Lower lobe of right lung (tissue), 2 donors: Measurements from ENCODE around the gene BATF3. TPM values are rescaled to one million over a fixed set of nuclear protein-coding genes. Genes with fewer than 3 reads are reported as not detected.
"Not testable (repeated sequence)": the region's sequence is repeated elsewhere in the genome, so short reads cannot be mapped to it uniquely, and the experiment has no call there.

Experiments
- ATAC-seq, 2 donors: fragments of 200-7000 bp; cut with Tn5 transposase; one replicate each; pipeline ENCODE4 v1.9.1; 2020 to 2022; ENCODE audit warnings: mild to moderate bottlenecking in 2 of 2, moderate library complexity in 2 of 2
- DNase-seq: peaks from one replicate; pipeline ENCODE4 v3.0.0-alpha.2; 2020
- H3K27ac ChIP-seq: fragments of 200-600 bp; one replicate; pipeline ENCODE4 v1.8.0; 2022
- H3K27me3 ChIP-seq: fragments of 200-600 bp; one replicate; pipeline ENCODE4 v1.8.0; 2022; ENCODE audit warnings: low read depth
- H3K36me3 ChIP-seq: fragments of 200-600 bp; one replicate; pipeline ENCODE4 v1.8.0; 2022; ENCODE audit warnings: mild to moderate bottlenecking
- H3K4me1 ChIP-seq: fragments of 200-600 bp; one replicate; pipeline ENCODE4 v1.8.0; 2022
- H3K4me3 ChIP-seq: fragments of 200-600 bp; one replicate; pipeline ENCODE4 v1.8.0; 2022; ENCODE audit warnings: mild to moderate bottlenecking
- H3K9me3 ChIP-seq: fragments of 200-600 bp; one replicate; pipeline ENCODE4 v1.8.0; 2022
- intact Hi-C: fragments of 100-400 bp; cut with DNase I; formaldehyde crosslinking; loops from one replicate; pipeline ENCODE4 v1.11.0; 2022
- total RNA-seq: library from RNA; stranded (reverse); fragmentation: NEBNext Ultra II Directional; extraction: Animal tissue kit (Norgen Biotek cat#: 25700); gene quantifications from one replicate; pipeline ENCODE4 v1.2.1, GENCODE V29; 2021
- TF ChIP-seq, protein P1 (sequence below): fragments of 200-600 bp; IDR thresholded peaks from one replicate; pipeline ENCODE4 v1.8.0; 2022; ENCODE audit warnings: antibody characterized with exemption, mild to moderate bottlenecking
- donor health status: DM: no; HTN: yes; CAD: no; lungs with severe emphysema.

The BATF3 gene
- total RNA-seq, 1 donor from 2014 or later = 12.8 TPM

DNA sequence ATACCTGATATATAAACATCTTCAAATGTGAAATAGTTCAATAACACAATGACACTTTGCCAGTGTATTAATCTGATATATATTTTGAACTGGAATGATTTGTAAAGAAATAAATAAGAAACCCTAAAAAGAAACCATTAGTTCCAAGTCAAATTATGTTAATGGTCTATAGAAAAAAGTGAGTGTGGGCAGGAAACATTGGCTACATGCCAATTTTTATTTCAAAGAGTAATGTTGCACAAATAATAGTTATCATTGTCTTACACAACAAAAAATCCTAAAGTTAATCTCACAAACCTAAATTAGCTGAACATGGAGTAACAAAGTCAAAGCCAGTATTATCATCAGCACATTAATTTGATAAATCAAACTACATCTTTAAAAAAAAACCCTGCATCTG, 37.9 kb upstream of the BATF3 start:
- DNase-seq = no peak
- H3K27me3 ChIP-seq = no peaks in the 10 kb centered on the region

DNA sequence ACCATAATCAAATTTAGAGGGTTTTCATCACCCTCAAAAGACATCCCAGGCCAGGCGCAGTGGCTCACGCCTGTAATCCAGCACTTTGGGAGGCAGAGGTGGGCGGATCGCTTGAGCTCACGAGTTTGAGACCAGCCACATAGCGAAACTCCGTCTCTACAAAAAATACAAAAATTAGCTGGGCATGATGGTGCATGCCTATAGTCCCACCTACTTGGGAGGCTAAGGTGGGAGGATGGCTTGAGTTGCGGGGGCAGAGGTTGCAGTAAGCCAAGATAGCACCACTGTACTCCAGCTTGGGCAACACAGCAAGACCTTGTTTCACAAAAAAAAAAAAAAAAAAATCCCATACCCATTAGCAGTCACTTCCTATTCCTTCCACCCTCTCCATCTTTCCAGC, 33.5 kb upstream of the BATF3 start:
- H3K27ac ChIP-seq = no peak overlapping the region
- ATAC-seq (no peak), DNase-seq (no peak)
- H3K36me3 ChIP-seq = peaks cover 8% of the 10 kb centered on the region
- TF ChIP-seq, protein P1, sequence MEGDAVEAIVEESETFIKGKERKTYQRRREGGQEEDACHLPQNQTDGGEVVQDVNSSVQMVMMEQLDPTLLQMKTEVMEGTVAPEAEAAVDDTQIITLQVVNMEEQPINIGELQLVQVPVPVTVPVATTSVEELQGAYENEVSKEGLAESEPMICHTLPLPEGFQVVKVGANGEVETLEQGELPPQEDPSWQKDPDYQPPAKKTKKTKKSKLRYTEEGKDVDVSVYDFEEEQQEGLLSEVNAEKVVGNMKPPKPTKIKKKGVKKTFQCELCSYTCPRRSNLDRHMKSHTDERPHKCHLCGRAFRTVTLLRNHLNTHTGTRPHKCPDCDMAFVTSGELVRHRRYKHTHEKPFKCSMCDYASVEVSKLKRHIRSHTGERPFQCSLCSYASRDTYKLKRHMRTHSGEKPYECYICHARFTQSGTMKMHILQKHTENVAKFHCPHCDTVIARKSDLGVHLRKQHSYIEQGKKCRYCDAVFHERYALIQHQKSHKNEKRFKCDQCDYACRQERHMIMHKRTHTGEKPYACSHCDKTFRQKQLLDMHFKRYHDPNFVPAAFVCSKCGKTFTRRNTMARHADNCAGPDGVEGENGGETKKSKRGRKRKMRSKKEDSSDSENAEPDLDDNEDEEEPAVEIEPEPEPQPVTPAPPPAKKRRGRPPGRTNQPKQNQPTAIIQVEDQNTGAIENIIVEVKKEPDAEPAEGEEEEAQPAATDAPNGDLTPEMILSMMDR = no peak
- no peaks in the 10 kb centered on the region for H3K4me1 ChIP-seq
- intact Hi-C loops = no loop called here
- H3K27me3 ChIP-seq = no peaks in the 10 kb centered on the region
- no peaks in the 10 kb centered on the region for H3K9me3 ChIP-seq
- no peak overlapping the region for H3K4me3 ChIP-seq

More for the DNA sequence above, 37.9 kb upstream of the BATF3 start:
- ATAC-seq = no peak
- no peaks in the 10 kb centered on the region for H3K4me1 ChIP-seq
- no peak overlapping the region for H3K4me3 ChIP-seq
- TF ChIP-seq, protein P1 = no peak
- H3K9me3 ChIP-seq = no peaks in the 10 kb centered on the region
- peaks cover 10% of the 10 kb centered on the region for H3K36me3 ChIP-seq
- H3K27ac ChIP-seq = no peak overlapping the region
- intact Hi-C loops = no loop called here

DNA sequence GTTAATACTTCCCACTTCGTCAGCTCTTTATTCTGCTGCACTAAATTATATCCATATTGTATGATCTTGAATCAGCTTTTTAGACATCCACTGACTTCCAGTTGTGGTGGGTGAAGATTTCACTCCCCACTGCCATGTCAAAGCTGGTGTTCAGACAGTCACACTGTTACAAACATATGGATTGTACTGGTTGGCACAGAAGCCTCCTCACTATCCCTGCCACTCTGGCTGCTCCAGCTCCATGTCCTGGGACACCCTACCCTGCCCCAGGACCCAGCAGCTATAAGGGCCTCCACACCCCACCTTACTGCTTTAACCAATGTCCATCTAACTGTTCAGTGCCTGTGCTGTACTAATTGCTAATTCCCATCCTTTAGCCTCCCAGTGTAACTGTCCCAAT, 32.0 kb upstream of the BATF3 start:
- intact Hi-C loops = no loop called here
- DNase-seq = no peak
- no peaks in the 10 kb centered on the region for H3K9me3 ChIP-seq
- H3K4me3 ChIP-seq = no peak overlapping the region
- H3K27ac ChIP-seq = no peak overlapping the region
- TF ChIP-seq, protein P1 = no peak
- no peaks in the 10 kb centered on the region for H3K27me3 ChIP-seq
- H3K36me3 ChIP-seq = peaks cover 8% of the 10 kb centered on the region
- H3K4me1 ChIP-seq = no peaks in the 10 kb centered on the region
- no peak for ATAC-seq

DNA sequence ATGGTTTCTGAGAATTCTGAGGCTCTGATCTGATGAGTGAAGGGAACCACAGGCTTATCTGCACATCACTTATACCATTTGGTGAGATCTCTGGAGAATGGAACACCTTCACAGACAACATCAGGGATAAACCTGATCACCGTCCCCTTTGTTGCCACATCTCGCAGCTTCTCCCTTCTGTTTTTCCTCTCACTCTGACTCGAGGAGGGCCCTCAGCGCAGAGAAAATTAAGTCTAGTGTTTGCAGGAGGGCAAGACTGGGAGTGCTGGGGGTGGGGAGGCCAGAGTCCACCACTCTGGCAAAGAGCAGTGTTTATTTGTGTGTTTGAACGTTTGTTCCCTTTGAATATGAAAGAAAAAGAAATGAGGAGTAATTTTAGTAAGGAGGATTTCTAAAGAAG, 29.0 kb upstream of the BATF3 start:
- ATAC-seq = peak in 1 of 2 donors; percentile 43
- no peaks in the 10 kb centered on the region for H3K9me3 ChIP-seq
- no peaks in the 10 kb centered on the region for H3K36me3 ChIP-seq
- no peak overlapping the region for H3K4me3 ChIP-seq
- H3K27ac ChIP-seq = no peak overlapping the region
- no peak for DNase-seq
- intact Hi-C loops = no loop called here
- H3K27me3 ChIP-seq = no peaks in the 10 kb centered on the region
- TF ChIP-seq, protein P1 = no peak
- H3K4me1 ChIP-seq = no peaks in the 10 kb centered on the region

DNA sequence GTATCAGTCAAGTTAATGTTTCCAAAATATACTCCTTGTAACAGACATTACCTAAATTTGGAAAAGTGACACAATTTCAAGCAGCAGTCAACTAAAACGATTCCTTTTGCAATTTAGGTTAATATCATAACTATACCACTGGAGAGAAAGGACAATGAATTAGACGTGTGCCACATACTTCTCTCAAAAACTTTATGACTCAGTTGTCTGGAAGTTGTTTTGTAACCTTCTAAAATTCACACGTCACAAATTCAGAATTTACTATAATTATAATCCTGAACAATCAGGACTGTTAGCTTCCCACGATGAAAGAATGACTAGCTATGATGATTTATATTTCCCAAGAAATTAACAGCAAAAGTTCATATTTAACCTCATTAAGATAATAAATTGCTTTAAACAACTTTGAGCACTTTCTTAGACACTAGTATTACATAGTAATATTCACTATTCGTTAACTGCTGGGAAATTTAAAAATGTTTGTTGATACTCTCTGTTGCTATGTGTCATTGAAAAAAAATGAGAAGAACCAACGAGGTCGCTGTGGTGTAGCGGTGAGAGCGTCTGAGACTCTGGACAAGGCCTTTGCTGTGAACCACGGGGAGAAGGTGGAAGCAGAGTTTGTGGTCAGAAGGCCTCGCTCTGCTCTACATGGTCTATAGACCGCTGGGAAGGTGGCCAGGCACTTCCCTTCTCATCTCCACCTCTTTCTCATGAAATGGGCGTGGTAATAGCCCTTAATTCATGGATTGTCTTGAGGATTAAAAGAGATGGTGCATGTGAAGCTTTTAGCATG, 27.9 kb upstream of the BATF3 start:
- H3K36me3 ChIP-seq = no peaks in the 10 kb centered on the region
- no peaks in the 10 kb centered on the region for H3K4me1 ChIP-seq
- TF ChIP-seq, protein P1 = no peak
- intact Hi-C loops = no loop called here
- H3K27ac ChIP-seq = no peak overlapping the region
- H3K9me3 ChIP-seq = no peaks in the 10 kb centered on the region
- no peaks in the 10 kb centered on the region for H3K27me3 ChIP-seq
- ATAC-seq (peak in 1 of 2 donors; percentile 67), DNase-seq (no peak)
- H3K4me3 ChIP-seq = no peak overlapping the region

DNA sequence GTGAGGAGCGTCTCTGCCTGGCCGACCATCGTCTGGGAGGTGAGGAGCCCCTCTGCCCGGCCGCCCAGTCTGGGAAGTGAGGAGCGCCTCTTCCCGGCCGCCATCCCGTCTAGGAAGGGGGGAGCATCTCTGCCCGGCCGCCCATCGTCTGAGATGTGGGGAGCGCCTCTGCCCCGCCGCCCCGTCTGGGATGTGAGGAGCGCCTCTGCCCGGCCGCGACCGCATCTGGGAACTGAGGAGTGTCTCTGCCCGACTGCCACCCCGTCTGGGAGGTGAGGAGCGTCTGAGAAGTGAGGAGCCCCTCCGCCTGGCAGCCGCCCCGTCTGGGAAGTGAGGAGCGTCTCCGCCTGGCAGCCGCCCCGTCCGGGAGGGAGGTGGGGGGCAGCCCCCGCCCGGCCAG, 25.0 kb upstream of the BATF3 start:
- H3K4me1 ChIP-seq, H3K9me3 ChIP-seq, H3K27ac ChIP-seq, intact Hi-C loops, H3K4me3 ChIP-seq, H3K36me3 ChIP-seq, H3K27me3 ChIP-seq, DNase-seq, ATAC-seq: not testable (repeated sequence)
